ENCODE measurements around the gene NCKAP5.

The NCKAP5 gene

GRCh38 chr2:132725148-132725547 is 843.1 kb downstream of the NCKAP5 start:
- no peaks in the 10 kb centered on the region for H3K79me1 ChIP-seq (replicated peaks; ENCODE audit: low read length, poor library complexity, severe bottlenecking)
- H3K14ac ChIP-seq (ENCODE audit: low read length in 2 of 2) = no peak overlapping the region
- H3K27me3 ChIP-seq (ENCODE audit: control insufficient read depth in 1 of 2, insufficient read depth in 1 of 2, low read length in 2 of 2) = no peaks in the 10 kb centered on the region
- H2BK15ac ChIP-seq (ENCODE audit: low read depth, poor library complexity, severe bottlenecking) = no peak overlapping the region
- H3K4me3 ChIP-seq (ENCODE audit: insufficient read depth in 1 of 2, low read depth in 1 of 2, low read length in 2 of 2) = no peak overlapping the region
- no peak overlapping the region for H2BK5ac ChIP-seq (ENCODE audit: low read depth, low read length, poor library complexity, severe bottlenecking)
- H3K27ac ChIP-seq (ENCODE audit: low read length, poor library complexity, severe bottlenecking) = no peak overlapping the region
- no peaks in the 10 kb centered on the region for H3K4me1 ChIP-seq (ENCODE audit: control insufficient read depth, insufficient read depth, low read depth, low read length)
- H2BK120ac ChIP-seq (ENCODE audit: low read depth, low read length) = no peak overlapping the region
- H3K4me2 ChIP-seq (ENCODE audit: low read length, poor library complexity, severe bottlenecking) = no peak overlapping the region
- H4K91ac ChIP-seq (ENCODE audit: low read length) = no peak overlapping the region
- H2BK12ac ChIP-seq (ENCODE audit: low read length in 2 of 2) = no peak overlapping the region
- no peaks in the 10 kb centered on the region for H3K36me3 ChIP-seq (ENCODE audit: control insufficient read depth in 1 of 2, insufficient read depth in 2 of 2, low read depth in 1 of 2, low read length in 2 of 2)
- H3K9me3 ChIP-seq (ENCODE audit: control insufficient read depth, low read length) = peaks cover 4% of the 10 kb centered on the region
- no peak overlapping the region for H4K8ac ChIP-seq (ENCODE audit: low read length)
- no peak overlapping the region for H2AFZ ChIP-seq (ENCODE audit: low read depth, low read length)
- H3K18ac ChIP-seq (ENCODE audit: low read depth in 1 of 2, low read length in 2 of 2) = no peak overlapping the region
- no peak overlapping the region for H3K9ac ChIP-seq (ENCODE audit: low read length)
- no CpG with 5 or more reads among the region's 1 CpG for WGBS
- no peak overlapping the region for H3K4ac ChIP-seq (ENCODE audit: low read depth in 1 of 2, low read length in 2 of 2)
- DNase-seq = no peak
- H3K23ac ChIP-seq (ENCODE audit: low read length in 2 of 2) = no peak overlapping the region
- H2AK5ac ChIP-seq (ENCODE audit: low read length, severe bottlenecking) = no peak overlapping the region

DNA sequence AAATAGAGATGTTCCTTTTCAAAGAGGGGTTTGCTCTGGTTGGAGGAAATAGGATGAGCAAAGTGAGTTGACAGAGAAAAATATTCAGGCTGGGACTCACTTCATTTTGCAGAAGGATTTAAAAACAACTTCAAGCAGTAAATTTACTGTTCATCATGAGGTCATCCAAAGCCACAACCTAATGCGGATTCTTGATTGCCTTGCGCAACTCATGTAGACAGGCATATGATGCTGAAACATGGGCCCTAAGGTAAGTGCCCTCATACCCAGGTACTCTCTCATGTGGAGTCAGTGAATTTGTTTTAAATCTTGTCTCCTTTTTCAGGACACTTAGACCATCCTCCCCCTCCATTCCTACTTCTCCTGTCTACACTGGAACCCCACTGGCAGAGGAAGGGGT is 846.3 kb downstream of the NCKAP5 start:
- Histone ChIP-seq H3K9ac (ENCODE audit: low read length) (no peak overlapping the region), H2BK5ac (ENCODE audit: low read depth, low read length, poor library complexity, severe bottlenecking) (no peak overlapping the region), H3K4me2 (ENCODE audit: low read length, poor library complexity, severe bottlenecking) (no peak overlapping the region), H3K14ac (ENCODE audit: low read length in 2 of 2) (no peak overlapping the region), H4K91ac (ENCODE audit: low read length) (no peak overlapping the region), H2BK15ac (ENCODE audit: low read depth, poor library complexity, severe bottlenecking) (no peak overlapping the region), H3K23ac (ENCODE audit: low read length in 2 of 2) (no peak overlapping the region), H3K27ac (ENCODE audit: low read length, poor library complexity, severe bottlenecking) (no peak overlapping the region), H3K18ac (ENCODE audit: low read depth in 1 of 2, low read length in 2 of 2) (no peak overlapping the region), H3K36me3 (ENCODE audit: control insufficient read depth in 1 of 2, insufficient read depth in 2 of 2, low read depth in 1 of 2, low read length in 2 of 2) (no peaks in the 10 kb centered on the region), H3K4me1 (ENCODE audit: control insufficient read depth, insufficient read depth, low read depth, low read length) (no peaks in the 10 kb centered on the region), H2AK5ac (ENCODE audit: low read length, severe bottlenecking) (no peak overlapping the region), H3K4me3 (ENCODE audit: insufficient read depth in 1 of 2, low read depth in 1 of 2, low read length in 2 of 2) (no peak overlapping the region), H2BK120ac (ENCODE audit: low read depth, low read length) (no peak overlapping the region), H3K4ac (ENCODE audit: low read depth in 1 of 2, low read length in 2 of 2) (no peak overlapping the region), H4K8ac (ENCODE audit: low read length) (no peak overlapping the region), H2BK12ac (ENCODE audit: low read length in 2 of 2) (no peak overlapping the region), H3K27me3 (ENCODE audit: control insufficient read depth in 1 of 2, insufficient read depth in 1 of 2, low read length in 2 of 2) (no peaks in the 10 kb centered on the region), H2AFZ (ENCODE audit: low read depth, low read length) (no peak overlapping the region), H3K79me1 (replicated peaks; ENCODE audit: low read length, poor library complexity, severe bottlenecking) (no peaks in the 10 kb centered on the region), H3K9me3 (ENCODE audit: control insufficient read depth, low read length) (peaks cover 4% of the 10 kb centered on the region)
- 97% methylated on average over 2 of the region's 2 CpGs for WGBS
- no peak for DNase-seq

- Histone ChIP-seq H4K8ac (ENCODE audit: low read length) (no peak overlapping the region), H3K4me1 (ENCODE audit: control insufficient read depth, insufficient read depth, low read depth, low read length) (no peaks in the 10 kb centered on the region), H3K9me3 (ENCODE audit: control insufficient read depth, low read length) (peaks cover 4% of the 10 kb centered on the region), H3K79me1 (replicated peaks; ENCODE audit: low read length, poor library complexity, severe bottlenecking) (no peaks in the 10 kb centered on the region), H2BK15ac (ENCODE audit: low read depth, poor library complexity, severe bottlenecking) (no peak overlapping the region), H3K36me3 (ENCODE audit: control insufficient read depth in 1 of 2, insufficient read depth in 2 of 2, low read depth in 1 of 2, low read length in 2 of 2) (no peaks in the 10 kb centered on the region), H3K27me3 (ENCODE audit: control insufficient read depth in 1 of 2, insufficient read depth in 1 of 2, low read length in 2 of 2) (no peaks in the 10 kb centered on the region), H3K9ac (ENCODE audit: low read length) (no peak overlapping the region), H2BK5ac (ENCODE audit: low read depth, low read length, poor library complexity, severe bottlenecking) (no peak overlapping the region), H3K18ac (ENCODE audit: low read depth in 1 of 2, low read length in 2 of 2) (no peak overlapping the region), H3K23ac (ENCODE audit: low read length in 2 of 2) (no peak overlapping the region), H2BK120ac (ENCODE audit: low read depth, low read length) (no peak overlapping the region), H3K4ac (ENCODE audit: low read depth in 1 of 2, low read length in 2 of 2) (no peak overlapping the region), H2AK5ac (ENCODE audit: low read length, severe bottlenecking) (no peak overlapping the region), H2AFZ (ENCODE audit: low read depth, low read length) (no peak overlapping the region), H4K91ac (ENCODE audit: low read length) (no peak overlapping the region), H3K14ac (ENCODE audit: low read length in 2 of 2) (no peak overlapping the region), H3K27ac (ENCODE audit: low read length, poor library complexity, severe bottlenecking) (no peak overlapping the region), H3K4me2 (ENCODE audit: low read length, poor library complexity, severe bottlenecking) (no peak overlapping the region), H2BK12ac (ENCODE audit: low read length in 2 of 2) (no peak overlapping the region), H3K4me3 (ENCODE audit: insufficient read depth in 1 of 2, low read depth in 1 of 2, low read length in 2 of 2) (no peak overlapping the region)
- WGBS = 89% methylated on average over 4 of the region's 4 CpGs
- no peak for DNase-seq
These were observed 847.9 kb downstream of the NCKAP5 start for GRCh38 chr2:132720393-132720792.

DNA sequence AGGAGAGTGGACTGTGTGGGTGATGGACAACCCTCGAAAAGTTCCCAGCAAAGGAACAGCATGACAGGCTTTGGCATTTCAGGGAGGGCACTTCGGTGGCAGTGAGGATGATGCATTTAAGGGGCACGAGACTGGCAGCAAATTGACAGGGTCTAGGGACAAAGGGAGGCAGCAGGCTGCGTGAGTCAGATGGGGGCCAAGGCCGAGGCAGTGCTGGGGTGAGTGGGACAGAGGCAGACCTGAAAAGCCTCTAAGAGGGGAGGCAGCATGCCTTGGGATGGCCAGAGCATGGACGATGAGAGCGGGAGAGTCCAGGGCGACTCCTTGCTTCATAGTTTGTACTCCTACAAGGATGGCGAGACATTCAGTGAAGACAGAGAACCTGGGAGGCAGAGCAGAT is 848.8 kb downstream of the NCKAP5 start:
- Histone ChIP-seq H2AFZ (ENCODE audit: low read depth, low read length) (no peak overlapping the region), H3K23ac (ENCODE audit: low read length in 2 of 2) (no peak overlapping the region), H3K27me3 (ENCODE audit: control insufficient read depth in 1 of 2, insufficient read depth in 1 of 2, low read length in 2 of 2) (no peaks in the 10 kb centered on the region), H3K9me3 (ENCODE audit: control insufficient read depth, low read length) (peaks cover 4% of the 10 kb centered on the region), H3K79me1 (replicated peaks; ENCODE audit: low read length, poor library complexity, severe bottlenecking) (no peaks in the 10 kb centered on the region), H2AK5ac (ENCODE audit: low read length, severe bottlenecking) (no peak overlapping the region), H3K4me1 (ENCODE audit: control insufficient read depth, insufficient read depth, low read depth, low read length) (no peaks in the 10 kb centered on the region), H3K4me2 (ENCODE audit: low read length, poor library complexity, severe bottlenecking) (no peak overlapping the region), H3K14ac (ENCODE audit: low read length in 2 of 2) (no peak overlapping the region), H3K27ac (ENCODE audit: low read length, poor library complexity, severe bottlenecking) (no peak overlapping the region), H4K8ac (ENCODE audit: low read length) (no peak overlapping the region), H4K91ac (ENCODE audit: low read length) (no peak overlapping the region), H3K36me3 (ENCODE audit: control insufficient read depth in 1 of 2, insufficient read depth in 2 of 2, low read depth in 1 of 2, low read length in 2 of 2) (no peaks in the 10 kb centered on the region), H2BK15ac (ENCODE audit: low read depth, poor library complexity, severe bottlenecking) (no peak overlapping the region), H3K18ac (ENCODE audit: low read depth in 1 of 2, low read length in 2 of 2) (no peak overlapping the region), H3K9ac (ENCODE audit: low read length) (no peak overlapping the region), H2BK12ac (ENCODE audit: low read length in 2 of 2) (no peak overlapping the region), H3K4me3 (ENCODE audit: insufficient read depth in 1 of 2, low read depth in 1 of 2, low read length in 2 of 2) (no peak overlapping the region), H3K4ac (ENCODE audit: low read depth in 1 of 2, low read length in 2 of 2) (no peak overlapping the region), H2BK120ac (ENCODE audit: low read depth, low read length) (no peak overlapping the region), H2BK5ac (ENCODE audit: low read depth, low read length, poor library complexity, severe bottlenecking) (no peak overlapping the region)
- 77% methylated on average over 9 of the region's 9 CpGs for WGBS
- no peak for DNase-seq
